ENCODE measurements around the gene DTYMK. TPM values are rescaled to one million over a fixed set of nuclear protein-coding genes. Genes with fewer than 3 reads are reported as not detected.

DTYMK gene
- polyA plus RNA-seq, 1 experiment, result 28.4 TPM

GRCh38 chr2:241689306-241689705, 2.7 kb upstream of the DTYMK start:
- POLR2A ChIA-PET, result interaction anchor here (1.0 to 4.0 kb wide), 3 partner anchors 9 to 131 kb away, joined by 3 to 41 read pairs (median 6); partner anchors contain the start of genes BOK and ING5
- DNase-seq (ENCODE audit: low read depth, low spot score), result no peak
- CTCF ChIA-PET, result interaction anchor here (2.0 kb wide), 1 partner anchor 13 kb away, joined by 9 read pairs; the partner anchor contains the start of gene ING5
- no peak for TF ChIP-seq CTCF (IDR thresholded peaks at IDR 0.05; ENCODE audit: low read depth, low read length)
- no peaks in the 10 kb centered on the region for H3K27me3 ChIP-seq (ENCODE audit: control insufficient read depth, insufficient read depth, low read length)
- H3K4me3 ChIP-seq (ENCODE audit: low read depth, low read length), result no peak overlapping the region
- no peak overlapping the region for H3K27ac ChIP-seq (ENCODE audit: low read depth, low read length)
- H3K9me3 ChIP-seq (ENCODE audit: control insufficient read depth, insufficient read depth, low read length), result no peaks in the 10 kb centered on the region; the same call in 1 of the 2 replicates

- peak overlapping the region; percentile 79 for H3K4me3 ChIP-seq (ENCODE audit: low read depth, low read length)
- no peaks in the 10 kb centered on the region; the same call in 1 of the 2 replicates for H3K9me3 ChIP-seq (ENCODE audit: control insufficient read depth, insufficient read depth, low read length)
- CTCF ChIA-PET, result no interaction called here
- peak overlapping the region; percentile 52 for H3K27ac ChIP-seq (ENCODE audit: low read depth, low read length)
- DNase-seq (ENCODE audit: low read depth, low spot score), result no peak
- no peaks in the 10 kb centered on the region for H3K27me3 ChIP-seq (ENCODE audit: control insufficient read depth, insufficient read depth, low read length)
- POLR2A ChIA-PET, result interaction anchor here (0.7 to 4.0 kb wide), 10 partner anchors 8 to 371 kb away, joined by 3 to 41 read pairs (median 4); partner anchors contain the start of genes ATG4B, D2HGDH, HDLBP and ING5
- no peak for TF ChIP-seq CTCF (IDR thresholded peaks at IDR 0.05; ENCODE audit: low read depth, low read length)
Measured at GRCh38 chr2:241686324-241686649, 328 bp downstream of the DTYMK start.

- H3K4me3 ChIP-seq (ENCODE audit: low read depth, low read length), result peak overlapping the region; percentile 2; the same call in 1 of the 2 replicates
- no peaks in the 10 kb centered on the region for H3K27me3 ChIP-seq (ENCODE audit: control insufficient read depth, insufficient read depth, low read length)
- ChIA-PET POLR2A (interaction anchor here (1.5 to 1.9 kb wide), 2 partner anchors 11 to 21 kb away, joined by 5 to 8 read pairs; partner anchors contain the start of gene ING5), CTCF (interaction anchor here (1.2 kb wide), 1 partner anchor 16 kb away, joined by 3 read pairs; no protein-coding TSS in a partner anchor)
- no peaks in the 10 kb centered on the region for H3K9me3 ChIP-seq (ENCODE audit: control insufficient read depth, insufficient read depth, low read length)
- no peak for TF ChIP-seq CTCF (IDR thresholded peaks at IDR 0.05; ENCODE audit: low read depth, low read length)
- H3K27ac ChIP-seq (ENCODE audit: low read depth, low read length), result peak overlapping the region; percentile 94
- peak; percentile 96 for DNase-seq (ENCODE audit: low read depth, low spot score)
Measured at GRCh38 chr2:241680827-241681599, 5.6 kb downstream of the DTYMK start.

- POLR2A ChIA-PET, result interaction anchor here (1.5 to 1.9 kb wide), 2 partner anchors 12 to 22 kb away, joined by 5 to 8 read pairs; partner anchors contain the start of gene ING5
- Histone ChIP-seq H3K27ac (ENCODE audit: low read depth, low read length) (peak overlapping the region; percentile 94), H3K27me3 (ENCODE audit: control insufficient read depth, insufficient read depth, low read length) (no peaks in the 10 kb centered on the region), H3K9me3 (ENCODE audit: control insufficient read depth, insufficient read depth, low read length) (no peaks in the 10 kb centered on the region), H3K4me3 (ENCODE audit: low read depth, low read length) (no peak overlapping the region)
- CTCF ChIA-PET, result interaction anchor here (1.2 kb wide), 1 partner anchor 15 kb away, joined by 3 read pairs; no protein-coding TSS in a partner anchor
- no peak for DNase-seq (ENCODE audit: low read depth, low spot score)
- no peak for TF ChIP-seq CTCF (IDR thresholded peaks at IDR 0.05; ENCODE audit: low read depth, low read length)
Measured at GRCh38 chr2:241680044-241680443, 6.6 kb downstream of the DTYMK start.

Measured in AG04450 (cell line).